Frontal cortex (tissue), 4 donors: ENCODE results near the gene LEMD2. TPM values are rescaled to one million over a fixed set of nuclear protein-coding genes. Genes with fewer than 3 reads are reported as not detected.

Source experiments
- DNase-seq, 2 donors: peaks; one replicate each; pipeline ENCODE4 v3.0.0; 2012; ENCODE audit warnings: low spot score in 2 of 2
- FAIRE-seq: peaks from 2 replicates; lab custom pipeline; 2012; peaks lifted over from hg19 to GRCh38; lab: Jason Lieb, UNC
- total RNA-seq: library from RNA; depleted of rRNA; stranded (reverse); fragments of >200 nt; gene quantifications from one replicate; pipeline ENCODE4 v1.2.3, GENCODE V29; 2014
- donor health status: control.
- donor health status: control.
- donor health status: control.

The LEMD2 gene
- total RNA-seq, 1 donor from 2014 or later: 29.3 TPM

- DNase-seq: peak in 1 of 2 donors; percentile 52
- no peak for FAIRE-seq
Measured at GRCh38 chr6:33761922-33762629, 26.9 kb downstream of the LEMD2 start.

GRCh38 chr6:33761581-33761921 lies 27.4 kb downstream of the LEMD2 start:
- DNase-seq: no peak
- no peak for FAIRE-seq

GRCh38 chr6:33759887-33760629 lies 28.9 kb downstream of the LEMD2 start:
- no peak for FAIRE-seq

GRCh38 chr6:33758815-33759216 lies 30.1 kb downstream of the LEMD2 start:
- no peak for DNase-seq
- no peak for FAIRE-seq

More at GRCh38 chr6:33759887-33760629, 28.9 kb downstream of the LEMD2 start:
- DNase-seq: no peak

GRCh38 chr6:33757906-33758305 lies 31.0 kb downstream of the LEMD2 start:
- FAIRE-seq: no peak
- no peak for DNase-seq

GRCh38 chr6:33757113-33757512 lies 31.8 kb downstream of the LEMD2 start:
- FAIRE-seq (no peak), DNase-seq (no peak)

- DNase-seq: no peak
- FAIRE-seq: no peak
Measured at GRCh38 chr6:33756211-33756954, 32.5 kb downstream of the LEMD2 start.

GRCh38 chr6:33755070-33755869 lies 33.7 kb downstream of the LEMD2 start:
- DNase-seq: no peak
- FAIRE-seq: no peak

- DNase-seq: no peak
- no peak for FAIRE-seq
Measured at GRCh38 chr6:33754222-33754621, 34.7 kb downstream of the LEMD2 start.

GRCh38 chr6:33752646-33753015 lies 36.3 kb downstream of the LEMD2 start:
- DNase-seq: no peak
- no peak for FAIRE-seq

GRCh38 chr6:33751771-33752645 lies 36.9 kb downstream of the LEMD2 start:
- no peak for DNase-seq
- no peak for FAIRE-seq

GRCh38 chr6:33750244-33750991 lies 38.5 kb downstream of the LEMD2 start:
- FAIRE-seq (no peak), DNase-seq (no peak)

GRCh38 chr6:33749401-33749800 lies 39.5 kb downstream of the LEMD2 start:
- DNase-seq (no peak), FAIRE-seq (no peak)

GRCh38 chr6:33748841-33749240 lies 40.1 kb downstream of the LEMD2 start:
- no peak for FAIRE-seq

GRCh38 chr6:33747823-33748222 lies 41.1 kb downstream of the LEMD2 start:
- no peak for FAIRE-seq
- no peak for DNase-seq

More at GRCh38 chr6:33748841-33749240, 40.1 kb downstream of the LEMD2 start:
- DNase-seq: no peak

- DNase-seq: peak; percentile 53 to 57
- peak; percentile 13 for FAIRE-seq
Measured at GRCh38 chr6:33746651-33747100, 42.3 kb downstream of the LEMD2 start, which contains the start of gene IP6K3. IP6K3 (minus strand) TSS chr6:33746905; CDS start chr6:33735476, 11,429 bp downstream.

- FAIRE-seq (no peak), DNase-seq (peak; percentile 41 to 58)
Measured at GRCh38 chr6:33746036-33746600, 42.8 kb downstream of the LEMD2 start.

- DNase-seq (no peak), FAIRE-seq (no peak)
Measured at GRCh38 chr6:33745548-33745947, 43.4 kb downstream of the LEMD2 start.
